ACC112 (cell line): ENCODE measurements around the gene GFAP.

ENCODE experiments used
- H2AFZ ChIP-seq: fragments of 200-600 bp; sonication (generic); one replicate; pipeline ENCODE4 v1.6.0; 2017; ENCODE audit warnings: antibody characterized with exemption, low read length; ENCODE audit not compliant: unreplicated experiment
- H3K27ac ChIP-seq: fragments of 200-600 bp; sonication (generic); 2 replicates; pipeline ENCODE4 v1.5.1; 2014; ENCODE audit warnings: low read depth, mild to moderate bottlenecking, antibody characterized with exemption, low read length, moderate library complexity
- H3K27me3 ChIP-seq: fragments of 200-600 bp; sonication (generic); 2 replicates; pipeline ENCODE4 v1.6.1; 2014; ENCODE audit warnings: mild to moderate bottlenecking, antibody characterized with exemption, low read length, moderate library complexity, mixed read lengths; ENCODE audit not compliant: insufficient read depth
- H3K36me3 ChIP-seq: fragments of 200-600 bp; sonication (generic); 2 replicates; pipeline ENCODE4 v1.6.1; 2016; ENCODE audit warnings: mild to moderate bottlenecking, antibody characterized with exemption, low read length, moderate library complexity, mixed read lengths; ENCODE audit not compliant: insufficient read depth
- H3K4me1 ChIP-seq: fragments of 200-600 bp; sonication (generic); one replicate; pipeline ENCODE4 v1.6.1; 2016; ENCODE audit warnings: low read length, mixed read lengths; ENCODE audit not compliant: insufficient read depth, unreplicated experiment, control insufficient read depth
- H3K4me3 ChIP-seq: fragments of 200-600 bp; sonication (generic); 2 replicates; pipeline ENCODE4 v1.5.1; 2014; ENCODE audit warnings: mild to moderate bottlenecking, low read depth, low read length
- H3K79me2 ChIP-seq: fragments of 200-600 bp; sonication (generic); one replicate; pipeline ENCODE4 v1.6.0; 2016; ENCODE audit warnings: low read length; ENCODE audit not compliant: control insufficient read depth, unreplicated experiment, insufficient read depth

GFAP gene

DNA sequence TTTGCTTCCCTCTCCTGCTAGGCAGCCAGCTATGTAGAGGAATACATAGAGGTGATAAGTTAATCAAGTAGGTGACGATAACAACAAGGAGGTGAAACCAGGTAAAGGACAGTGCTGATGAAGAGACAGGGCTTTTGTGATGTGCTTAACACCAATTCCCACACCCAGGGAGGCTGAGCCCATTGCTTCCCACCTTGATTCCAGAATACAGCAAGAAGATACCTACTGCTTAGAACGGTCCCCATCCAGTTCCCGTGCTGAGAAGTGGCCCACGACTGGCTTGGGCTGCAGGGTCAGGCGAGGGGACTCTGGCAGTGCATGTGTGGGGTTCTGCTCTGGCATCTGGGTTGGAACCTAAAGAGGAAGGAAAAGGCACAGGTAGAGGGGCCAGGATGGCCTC, 16.1 kb upstream of the GFAP start:
- H3K27me3 ChIP-seq: no peaks in the 10 kb centered on the region
- no peak overlapping the region for H2AFZ ChIP-seq
- H3K4me3 ChIP-seq: no peak overlapping the region
- H3K36me3 ChIP-seq: peaks cover 14% of the 10 kb centered on the region; the same call in 1 of the 2 replicates
- H3K79me2 ChIP-seq: peaks cover 5% of the 10 kb centered on the region
- no peak overlapping the region for H3K27ac ChIP-seq
- no peaks in the 10 kb centered on the region for H3K4me1 ChIP-seq

DNA sequence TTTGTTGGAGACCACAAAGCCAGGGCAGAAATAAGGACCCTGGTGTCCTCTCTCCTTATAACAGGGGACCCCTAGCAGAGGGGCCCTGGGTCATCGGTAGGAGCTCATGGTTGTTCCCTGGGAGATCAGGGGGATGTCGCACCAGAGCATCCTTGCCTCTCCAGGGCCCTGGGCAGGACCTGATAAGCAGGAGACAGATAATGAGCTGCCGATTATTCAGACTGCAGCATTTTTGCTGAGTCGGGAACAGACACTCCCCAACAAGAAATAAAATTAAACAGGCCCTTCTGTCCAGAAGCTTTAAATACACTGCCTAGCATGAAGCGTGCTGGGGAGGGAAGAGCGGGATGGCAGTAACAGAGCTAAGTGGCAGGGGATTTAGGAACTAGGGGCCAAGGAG, 15.4 kb upstream of the GFAP start:
- Histone ChIP-seq H3K27ac (no peak overlapping the region), H2AFZ (no peak overlapping the region), H3K4me3 (no peak overlapping the region), H3K4me1 (no peaks in the 10 kb centered on the region), H3K36me3 (peaks cover 18% of the 10 kb centered on the region; the same call in 1 of the 2 replicates), H3K79me2 (no peaks in the 10 kb centered on the region), H3K27me3 (no peaks in the 10 kb centered on the region)

GRCh38 chr17:44928950-44929720, 13.8 kb upstream of the GFAP start:
- Histone ChIP-seq H3K36me3 (peaks cover 15% of the 10 kb centered on the region; the same call in 1 of the 2 replicates), H3K4me3 (no peak overlapping the region), H3K27ac (no peak overlapping the region), H3K27me3 (no peaks in the 10 kb centered on the region), H3K79me2 (no peaks in the 10 kb centered on the region), H3K4me1 (no peaks in the 10 kb centered on the region), H2AFZ (no peak overlapping the region)

GRCh38 chr17:44928136-44928535, 12.8 kb upstream of the GFAP start:
- H3K27ac ChIP-seq: no peak overlapping the region
- no peaks in the 10 kb centered on the region for H3K4me1 ChIP-seq
- H3K27me3 ChIP-seq: no peaks in the 10 kb centered on the region
- no peak overlapping the region for H2AFZ ChIP-seq
- H3K4me3 ChIP-seq: no peak overlapping the region
- no peaks in the 10 kb centered on the region for H3K79me2 ChIP-seq
- peaks cover 15% of the 10 kb centered on the region; the same call in 1 of the 2 replicates for H3K36me3 ChIP-seq

- Histone ChIP-seq H3K79me2 (no peaks in the 10 kb centered on the region), H3K27ac (no peak overlapping the region), H3K36me3 (peaks cover 15% of the 10 kb centered on the region; the same call in 1 of the 2 replicates), H2AFZ (no peak overlapping the region), H3K4me1 (no peaks in the 10 kb centered on the region), H3K27me3 (no peaks in the 10 kb centered on the region), H3K4me3 (no peak overlapping the region)
Observed at GRCh38 chr17:44927696-44928095, 12.4 kb upstream of the GFAP start.

DNA sequence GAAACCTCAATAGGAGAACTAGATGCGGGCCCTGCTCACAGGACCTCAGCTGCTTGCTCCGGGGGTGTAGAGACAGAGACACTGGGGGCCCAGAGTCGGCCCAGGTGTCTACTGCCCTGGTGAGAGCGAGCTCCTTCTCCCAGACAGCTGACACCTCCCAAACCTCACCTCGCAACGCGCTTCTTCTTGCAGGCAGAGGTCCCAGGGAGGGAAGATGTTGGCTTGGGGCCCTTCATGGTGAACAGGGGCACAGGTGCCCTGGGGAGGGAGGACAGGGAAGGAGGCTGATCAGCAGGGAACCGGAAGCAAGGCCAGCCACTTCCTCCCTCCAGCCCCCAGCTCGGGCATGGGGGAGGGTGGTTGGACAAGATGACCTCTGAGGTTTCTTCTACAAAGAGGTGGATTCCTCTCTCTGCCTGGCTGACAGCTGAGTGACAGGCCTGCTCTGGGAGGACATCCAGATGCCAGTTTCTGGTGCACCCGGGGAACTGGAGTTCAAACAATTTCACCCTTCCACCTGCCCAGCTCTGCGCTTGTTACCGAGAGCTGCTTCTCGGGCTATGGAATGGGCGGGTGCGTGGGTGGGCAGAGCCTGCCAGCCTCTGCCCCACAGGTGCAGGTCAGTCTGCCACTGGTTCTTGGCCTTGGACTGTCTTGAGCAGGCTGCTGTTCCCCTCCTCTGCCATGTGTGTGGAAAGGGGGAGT, 11.7 kb upstream of the GFAP start:
- no peaks in the 10 kb centered on the region for H3K4me1 ChIP-seq
- no peaks in the 10 kb centered on the region for H3K27me3 ChIP-seq
- no peaks in the 10 kb centered on the region for H3K79me2 ChIP-seq
- no peak overlapping the region for H3K4me3 ChIP-seq
- H2AFZ ChIP-seq: no peak overlapping the region
- no peak overlapping the region for H3K27ac ChIP-seq
- H3K36me3 ChIP-seq: peaks cover 15% of the 10 kb centered on the region; the same call in 1 of the 2 replicates

GRCh38 chr17:44925731-44926697, 10.7 kb upstream of the GFAP start:
- Histone ChIP-seq H3K4me1 (no peaks in the 10 kb centered on the region), H3K79me2 (no peaks in the 10 kb centered on the region), H3K4me3 (no peak overlapping the region), H3K27ac (no peak overlapping the region), H2AFZ (no peak overlapping the region), H3K36me3 (peaks cover 15% of the 10 kb centered on the region; the same call in 1 of the 2 replicates), H3K27me3 (no peaks in the 10 kb centered on the region)

GRCh38 chr17:44924107-44924544, 8.8 kb upstream of the GFAP start:
- Histone ChIP-seq H3K79me2 (no peaks in the 10 kb centered on the region), H2AFZ (no peak overlapping the region), H3K27ac (no peak overlapping the region), H3K36me3 (peaks cover 11% of the 10 kb centered on the region; the same call in 1 of the 2 replicates), H3K27me3 (no peaks in the 10 kb centered on the region), H3K4me1 (no peaks in the 10 kb centered on the region), H3K4me3 (no peak overlapping the region)

DNA sequence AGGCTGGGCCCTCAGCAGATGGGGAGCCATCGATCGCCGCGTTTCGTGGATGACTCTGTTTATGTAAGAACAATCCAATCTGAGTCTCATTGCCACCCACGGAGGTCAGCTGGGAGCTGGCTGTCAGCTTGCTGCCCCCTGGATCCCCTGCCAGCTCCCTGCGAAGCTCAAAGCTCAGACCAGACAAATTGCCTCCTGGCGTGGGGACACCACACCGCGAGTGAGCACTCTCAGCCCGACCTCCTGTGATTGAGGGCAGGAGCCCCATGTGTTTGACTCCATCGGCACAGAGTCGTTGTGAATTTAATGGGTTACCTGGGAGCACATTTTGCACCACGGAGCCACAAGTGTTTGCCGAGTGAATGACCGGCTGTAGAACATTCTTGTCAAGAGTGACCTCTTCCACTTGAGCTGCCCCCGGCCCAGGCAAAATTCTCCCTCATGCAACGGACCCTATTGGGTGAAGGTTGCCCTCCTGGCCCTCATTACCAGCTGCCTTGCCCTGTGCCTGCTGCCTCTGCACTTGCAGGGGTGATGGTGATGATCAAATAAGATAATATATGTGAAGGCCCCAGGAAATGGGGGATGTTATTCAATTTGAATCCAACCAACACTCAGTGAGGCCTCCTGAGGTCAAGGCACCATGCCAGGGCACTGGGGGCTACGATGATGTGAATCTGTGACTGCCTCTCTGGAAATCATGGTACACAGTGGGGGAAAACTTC, 7.6 kb upstream of the GFAP start:
- no peak overlapping the region for H3K4me3 ChIP-seq
- no peaks in the 10 kb centered on the region for H3K27me3 ChIP-seq
- no peaks in the 10 kb centered on the region for H3K4me1 ChIP-seq
- no peak overlapping the region for H2AFZ ChIP-seq
- no peak overlapping the region for H3K27ac ChIP-seq
- H3K79me2 ChIP-seq: no peaks in the 10 kb centered on the region
- peaks cover 9% of the 10 kb centered on the region; the same call in 1 of the 2 replicates for H3K36me3 ChIP-seq

GRCh38 chr17:44922136-44922535, 6.8 kb upstream of the GFAP start:
- peaks cover 6% of the 10 kb centered on the region for H3K4me1 ChIP-seq
- H3K4me3 ChIP-seq: no peak overlapping the region
- H3K27me3 ChIP-seq: no peaks in the 10 kb centered on the region
- H2AFZ ChIP-seq: no peak overlapping the region
- no peak overlapping the region for H3K27ac ChIP-seq
- H3K36me3 ChIP-seq: peaks cover 6% of the 10 kb centered on the region; the same call in 1 of the 2 replicates
- H3K79me2 ChIP-seq: no peaks in the 10 kb centered on the region
